HG02943 (cell line): ENCODE data around the gene SPRED2.

Source experiments
- ATAC-seq: cut with Tn5 transposase; IDR thresholded peaks from one replicate; pipeline ENCODE4 v1.9.1; 2021; ENCODE audit warnings: mild to moderate bottlenecking, low read depth, moderate library complexity; ENCODE audit not compliant: unreplicated experiment

Gene SPRED2

GRCh38 chr2:65291216-65292105 lies 140.9 kb downstream of the SPRED2 start:
- no peak for ATAC-seq

GRCh38 chr2:65287364-65287763 lies 145.0 kb downstream of the SPRED2 start:
- no peak for ATAC-seq

GRCh38 chr2:65282477-65283053 lies 149.8 kb downstream of the SPRED2 start:
- ATAC-seq, result no peak

- ATAC-seq, result no peak
Observed at GRCh38 chr2:65281627-65282351, 150.6 kb downstream of the SPRED2 start.

- ATAC-seq, result no peak
Observed at GRCh38 chr2:65279756-65280155, 152.6 kb downstream of the SPRED2 start.

GRCh38 chr2:65278531-65278981 lies 153.8 kb downstream of the SPRED2 start:
- ATAC-seq, result no peak

- ATAC-seq, result no peak
Observed at GRCh38 chr2:65277791-65278483, 154.5 kb downstream of the SPRED2 start.

- ATAC-seq, result no peak
Observed at GRCh38 chr2:65277118-65277517, 155.3 kb downstream of the SPRED2 start.

GRCh38 chr2:65276609-65277008 lies 155.8 kb downstream of the SPRED2 start:
- no peak for ATAC-seq

- ATAC-seq, result no peak
Observed at GRCh38 chr2:65275141-65275915, 157.1 kb downstream of the SPRED2 start.

GRCh38 chr2:65273344-65273743 lies 159.1 kb downstream of the SPRED2 start:
- no peak for ATAC-seq

GRCh38 chr2:65268957-65269356 lies 163.4 kb downstream of the SPRED2 start:
- no peak for ATAC-seq

GRCh38 chr2:65267008-65267407 lies 165.4 kb downstream of the SPRED2 start:
- ATAC-seq, result no peak

GRCh38 chr2:65265671-65266045 lies 166.7 kb downstream of the SPRED2 start:
- ATAC-seq, result no peak

- no peak for ATAC-seq
Observed at GRCh38 chr2:65264821-65265670, 167.4 kb downstream of the SPRED2 start.

- ATAC-seq, result no peak
Observed at GRCh38 chr2:65263986-65264385, 168.4 kb downstream of the SPRED2 start.

- no peak for ATAC-seq
Observed at GRCh38 chr2:65263262-65263661, 169.1 kb downstream of the SPRED2 start.

GRCh38 chr2:65261676-65262075 lies 170.7 kb downstream of the SPRED2 start:
- ATAC-seq, result no peak
